ENCODE data around the gene TSPAN15.

The TSPAN15 gene

GRCh38 chr10:69465457-69466157 is 14.3 kb downstream of the TSPAN15 start:
- TF ChIP-seq CTCF (IDR thresholded peaks at IDR 0.05; ENCODE audit: insufficient read depth, missing control alignments), result no peak
- DNase-seq (ENCODE audit: insufficient read length, low spot score) (no peak), FAIRE-seq (no peak)

GRCh38 chr10:69466158-69466490 is 14.9 kb downstream of the TSPAN15 start:
- TF ChIP-seq CTCF (IDR thresholded peaks at IDR 0.05; ENCODE audit: insufficient read depth, missing control alignments), result no peak
- DNase-seq (ENCODE audit: insufficient read length, low spot score) (no peak), FAIRE-seq (no peak)

- no peak for TF ChIP-seq CTCF (IDR thresholded peaks at IDR 0.05; ENCODE audit: insufficient read depth, missing control alignments)
- FAIRE-seq, result no peak
- no peak for DNase-seq (ENCODE audit: insufficient read length, low spot score)
Measured at GRCh38 chr10:69466689-69467088, 15.4 kb downstream of the TSPAN15 start.

GRCh38 chr10:69467928-69468750 is 16.9 kb downstream of the TSPAN15 start:
- DNase-seq (ENCODE audit: insufficient read length, low spot score) (no peak), FAIRE-seq (no peak)
- no peak for TF ChIP-seq CTCF (IDR thresholded peaks at IDR 0.05; ENCODE audit: insufficient read depth, missing control alignments)

GRCh38 chr10:69468751-69469089 is 17.5 kb downstream of the TSPAN15 start:
- DNase-seq (ENCODE audit: insufficient read length, low spot score) (no peak), FAIRE-seq (no peak)
- TF ChIP-seq CTCF (IDR thresholded peaks at IDR 0.05; ENCODE audit: insufficient read depth, missing control alignments), result no peak

- DNase-seq (ENCODE audit: insufficient read length, low spot score), result no peak
- TF ChIP-seq CTCF (IDR thresholded peaks at IDR 0.05; ENCODE audit: insufficient read depth, missing control alignments), result no peak
- no peak for FAIRE-seq
Measured at GRCh38 chr10:69469976-69470375, 18.7 kb downstream of the TSPAN15 start.

All from D721Med (cell line).